Right cardiac atrium (tissue), 5 donors: ENCODE results near the gene UQCC2. TPM values are rescaled to one million over a fixed set of nuclear protein-coding genes. Genes with fewer than 3 reads are reported as not detected.

Experiments
- ATAC-seq, 2 donors: fragments of 200-7000 bp; cut with Tn5 transposase; one replicate each; pipeline versions ENCODE4 v1.8.0 to v1.9.1; 2020; ENCODE audit warnings: moderate library complexity in 2 of 2, mild to moderate bottlenecking in 1 of 2
- DNase-seq, 3 donors: peaks; one replicate each; pipeline ENCODE4 v3.0.0-alpha.2; 2020
- H3K27ac ChIP-seq: one replicate; pipeline ENCODE4 v1.5.1; 2013; ENCODE audit warnings: mild to moderate bottlenecking, low read length, control low read depth, moderate library complexity
- H3K27me3 ChIP-seq: one replicate; pipeline ENCODE4 v1.6.1; 2013; ENCODE audit not compliant: control insufficient read depth, insufficient read depth
- H3K4me1 ChIP-seq: one replicate; pipeline ENCODE4 v1.6.1; 2013; ENCODE audit warnings: low read length; ENCODE audit not compliant: control insufficient read depth, insufficient read depth
- H3K4me3 ChIP-seq: one replicate; pipeline ENCODE4 v1.5.1; 2013; ENCODE audit warnings: low read length, control low read depth
- H3K9me3 ChIP-seq: one replicate; pipeline ENCODE4 v1.6.1; 2013; ENCODE audit warnings: low read length; ENCODE audit not compliant: control insufficient read depth
- WGBS: extraction: QIAGEN DNeasy Blood & Tissue Kit; methylation state at CpG from one replicate; pipeline ENCODE4 v1.1.7; 2013; 5-methylcytosine and 5-hydroxymethylcytosine counted together
- intact Hi-C, 4 donors: fragments of 100-400 bp; cut with DNase I; formaldehyde crosslinking; loops; one replicate each; pipeline versions ENCODE4 v1.11.0 to v1.14.0; 2022 to 2023
- polyA plus RNA-seq: library from polyadenylated mRNA; stranded (reverse); fragments of 200-250 nt; gene quantifications from one replicate; pipeline ENCODE4 v1.2.3, GENCODE V29; 2013
- total RNA-seq, 4 donors: library from RNA; stranded (reverse); fragmentation: NEBNext Ultra II Directional; extraction: Animal tissue kit (Norgen Biotek cat#: 25700); gene quantifications; one replicate each; pipeline ENCODE4 v1.2.1, GENCODE V29; 2021
- donor health status: healthy with polysubstance abuse.
- donor health status: DM: no; HTN: yes; CAD: no.
- donor health status: DM: no; HTN: no; CAD: no.
- donor health status: DM: no; HTN: yes; CAD: no; lungs with severe emphysema.
- donor health status: DM: yes; HTN: yes; CAD: no.

The UQCC2 gene
- total and polyA plus RNA-seq, 5 donors, result 188 to 376 (median 235) TPM

GRCh38 chr6:33688451-33689147, 22.9 kb downstream of the UQCC2 start:
- H3K27me3 ChIP-seq, result no peaks in the 10 kb centered on the region
- WGBS, result 92% methylated on average over 25 of the region's 25 CpGs
- H3K27ac ChIP-seq, result no peak overlapping the region
- no peak overlapping the region for H3K4me3 ChIP-seq
- peak in 1 of 3 donors; percentile 32 for DNase-seq
- ATAC-seq, result no peak
- no peaks in the 10 kb centered on the region for H3K9me3 ChIP-seq
- peaks cover 11% of the 10 kb centered on the region for H3K4me1 ChIP-seq
- intact Hi-C loops, result no loop called here

- whole genome bisulfite sequencing, result 94% methylated on average over 20 of the region's 20 CpGs
- DNase-seq, result peak in 1 of 3 donors; percentile 40
Measured at GRCh38 chr6:33688006-33688405, 23.5 kb downstream of the UQCC2 start.

DNA sequence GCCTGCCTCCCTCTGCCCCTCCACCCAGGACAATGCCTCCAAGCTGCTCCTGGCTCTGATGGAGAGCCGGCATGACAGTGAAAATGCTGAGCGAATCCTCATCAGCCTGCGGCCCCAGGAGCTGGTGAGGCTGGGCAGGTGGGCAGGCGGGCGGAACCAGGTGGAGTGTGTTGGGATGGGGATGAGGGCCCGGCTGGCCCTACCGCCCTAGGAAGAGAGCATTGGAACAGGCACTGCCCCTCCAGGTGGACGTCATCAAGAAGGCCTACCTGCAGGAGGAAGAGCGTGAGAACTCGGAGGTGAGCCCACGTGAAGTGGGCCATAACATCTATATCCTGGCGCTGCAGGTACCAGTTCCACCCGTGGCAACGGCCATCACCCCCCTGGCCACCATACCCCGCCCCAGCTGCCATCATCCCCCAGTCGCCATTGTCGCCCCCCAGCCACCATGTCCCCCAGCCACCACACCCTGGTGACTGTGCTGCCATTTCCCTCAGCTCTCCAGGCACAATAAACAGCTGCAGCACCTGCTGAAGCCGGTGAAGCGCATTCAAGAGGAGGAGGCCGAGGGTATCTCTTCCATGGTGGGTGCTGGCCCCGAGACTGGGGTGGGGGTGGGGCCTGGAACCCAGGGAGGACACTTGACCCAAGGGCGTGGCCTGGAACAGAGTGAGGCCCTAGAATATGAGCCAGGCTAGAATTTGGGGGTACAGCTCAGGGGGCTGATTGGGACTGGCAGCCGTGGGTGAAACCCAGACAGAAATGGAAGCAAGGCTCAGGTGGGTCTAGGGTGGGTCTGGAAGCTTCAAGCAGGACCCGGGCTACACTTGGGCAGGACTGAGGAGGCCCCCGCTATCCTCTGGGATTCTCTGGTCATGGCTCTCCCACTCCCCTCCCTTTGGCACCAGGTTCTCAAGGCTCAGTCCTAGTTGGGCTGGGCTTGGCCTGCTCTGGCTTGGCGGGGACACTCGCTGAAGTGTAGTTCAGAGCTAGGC, 24.2 kb downstream of the UQCC2 start:
- Histone ChIP-seq H3K27ac (no peak overlapping the region), H3K9me3 (no peaks in the 10 kb centered on the region), H3K27me3 (no peaks in the 10 kb centered on the region), H3K4me1 (peaks cover 5% of the 10 kb centered on the region), H3K4me3 (no peak overlapping the region)
- ATAC-seq (no peak), DNase-seq (peak in 1 of 3 donors; percentile 43)
- 93% methylated on average over 27 of the region's 27 CpGs for WGBS
- intact Hi-C loops, result no loop called here

More at GRCh38 chr6:33688006-33688405, 23.5 kb downstream of the UQCC2 start:
- intact Hi-C loops, result no loop called here
- ATAC-seq, result no peak
- Histone ChIP-seq H3K27me3 (no peaks in the 10 kb centered on the region), H3K9me3 (no peaks in the 10 kb centered on the region), H3K27ac (no peak overlapping the region), H3K4me1 (peaks cover 11% of the 10 kb centered on the region), H3K4me3 (no peak overlapping the region)

- Histone ChIP-seq H3K27me3 (no peaks in the 10 kb centered on the region), H3K9me3 (no peaks in the 10 kb centered on the region), H3K27ac (no peak overlapping the region), H3K4me1 (no peaks in the 10 kb centered on the region), H3K4me3 (no peak overlapping the region)
- 74% methylated on average over 6 of the region's 6 CpGs for WGBS
- peak in 1 of 3 donors; percentile 20 for DNase-seq
- intact Hi-C loops, result no loop called here
- ATAC-seq, result no peak
Measured at GRCh38 chr6:33686225-33686924, 25.1 kb downstream of the UQCC2 start.

DNA sequence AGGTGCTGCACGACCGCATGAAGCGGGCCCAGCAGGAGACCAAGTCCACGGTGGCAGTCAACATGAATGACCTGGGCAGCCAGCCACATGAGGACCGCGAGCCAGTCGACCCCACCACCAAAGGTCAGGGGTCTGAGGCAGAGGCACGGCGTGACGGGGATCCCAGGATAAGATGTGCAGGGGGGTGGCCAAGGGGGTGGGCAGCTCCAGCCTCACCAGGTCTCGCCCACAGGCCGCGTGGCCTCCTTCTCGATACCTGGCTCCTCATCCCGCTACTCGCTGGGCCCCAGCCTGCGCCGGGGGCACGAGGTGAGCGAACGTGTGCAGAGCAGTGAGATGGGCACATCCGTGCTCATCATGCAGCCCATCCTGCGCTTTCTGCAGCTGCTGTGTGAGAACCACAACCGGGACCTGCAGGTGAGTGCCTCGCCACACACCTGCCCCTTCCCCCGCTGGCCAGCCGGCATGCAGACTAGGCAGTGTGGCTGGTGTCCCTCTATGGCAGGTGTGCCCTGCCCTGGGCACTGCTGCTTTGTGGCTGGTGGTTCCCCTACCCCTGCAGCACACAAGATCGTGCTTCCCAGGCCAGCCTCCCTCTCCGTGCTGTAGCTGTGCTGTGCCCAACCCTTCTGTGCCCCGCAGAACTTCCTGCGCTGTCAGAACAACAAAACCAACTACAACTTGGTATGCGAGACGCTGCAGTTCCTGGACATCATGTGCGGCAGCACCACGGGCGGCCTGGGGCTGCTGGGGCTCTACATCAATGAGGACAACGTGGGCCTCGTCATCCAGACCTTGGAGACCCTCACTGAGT, 25.9 kb downstream of the UQCC2 start:
- ATAC-seq (no peak), DNase-seq (peak in 1 of 3 donors; percentile 12)
- H3K27ac ChIP-seq, result no peak overlapping the region
- intact Hi-C loops, result no loop called here
- no peaks in the 10 kb centered on the region for H3K27me3 ChIP-seq
- no peaks in the 10 kb centered on the region for H3K9me3 ChIP-seq
- no peaks in the 10 kb centered on the region for H3K4me1 ChIP-seq
- 92% methylated on average over 38 of the region's 38 CpGs for WGBS
- no peak overlapping the region for H3K4me3 ChIP-seq

GRCh38 chr6:33684983-33685382, 26.5 kb downstream of the UQCC2 start:
- Histone ChIP-seq H3K9me3 (no peaks in the 10 kb centered on the region), H3K4me3 (no peak overlapping the region), H3K27me3 (no peaks in the 10 kb centered on the region), H3K4me1 (no peaks in the 10 kb centered on the region), H3K27ac (no peak overlapping the region)
- ATAC-seq, result no peak
- DNase-seq, result peak in 1 of 3 donors; percentile 28
- intact Hi-C loops, result no loop called here
- WGBS, result 95% methylated on average over 7 of the region's 7 CpGs

DNA sequence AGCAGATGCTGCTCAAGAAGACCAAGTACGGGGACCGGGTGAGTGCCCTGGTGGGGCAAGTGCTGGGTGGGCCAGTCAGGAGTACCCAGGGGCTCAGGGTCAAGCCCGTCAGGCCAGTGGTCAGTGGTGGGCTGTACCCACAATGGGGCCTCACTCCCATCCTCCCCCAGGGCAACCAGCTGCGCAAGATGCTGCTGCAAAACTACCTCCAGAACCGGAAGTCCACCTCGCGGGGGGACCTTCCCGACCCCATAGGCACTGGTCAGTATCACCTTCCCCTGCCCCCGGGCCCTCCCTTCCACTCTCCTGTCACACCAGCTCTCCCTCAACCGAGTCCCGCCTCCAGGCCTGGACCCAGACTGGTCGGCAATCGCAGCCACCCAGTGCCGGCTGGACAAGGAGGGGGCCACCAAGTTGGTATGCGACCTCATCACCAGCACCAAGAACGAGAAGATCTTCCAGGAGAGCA, 27.0 kb downstream of the UQCC2 start:
- no peak overlapping the region for H3K27ac ChIP-seq
- H3K27me3 ChIP-seq, result no peaks in the 10 kb centered on the region
- intact Hi-C loops, result no loop called here
- no peaks in the 10 kb centered on the region for H3K9me3 ChIP-seq
- H3K4me3 ChIP-seq, result no peak overlapping the region
- 92% methylated on average over 16 of the region's 16 CpGs for WGBS
- no peak for ATAC-seq
- DNase-seq, result peak in 1 of 3 donors; percentile 40
- no peaks in the 10 kb centered on the region for H3K4me1 ChIP-seq

GRCh38 chr6:33683576-33684427, 27.7 kb downstream of the UQCC2 start:
- intact Hi-C loops, result no loop called here
- ATAC-seq (no peak), DNase-seq (peak in 1 of 3 donors; percentile 57)
- Histone ChIP-seq H3K9me3 (no peaks in the 10 kb centered on the region), H3K27me3 (no peaks in the 10 kb centered on the region), H3K4me1 (no peaks in the 10 kb centered on the region), H3K4me3 (no peak overlapping the region), H3K27ac (no peak overlapping the region)
- 84% methylated on average over 19 of the region's 19 CpGs for WGBS

GRCh38 chr6:33683051-33683571, 28.4 kb downstream of the UQCC2 start:
- no peak overlapping the region for H3K4me3 ChIP-seq
- intact Hi-C loops, result no loop called here
- H3K27me3 ChIP-seq, result no peaks in the 10 kb centered on the region
- no peaks in the 10 kb centered on the region for H3K9me3 ChIP-seq
- H3K4me1 ChIP-seq, result no peaks in the 10 kb centered on the region
- ATAC-seq, result no peak
- no peak overlapping the region for H3K27ac ChIP-seq
- WGBS, result 83% methylated on average over 15 of the region's 15 CpGs
- DNase-seq, result peak in 1 of 3 donors; percentile 33
